LNCAP (cell line): ENCODE measurements around the gene ANKZF1.

Experiments
- CTCF ChIP-seq: fragments of 450-650 bp; IDR thresholded peaks from 2 replicates; pipeline ENCODE4 v1.5.1; 2017; ENCODE audit warnings: mild to moderate bottlenecking

Gene ANKZF1

GRCh38 chr2:219266886-219267285, 37.3 kb downstream of the ANKZF1 start:
- TF ChIP-seq CTCF = no peak

GRCh38 chr2:219268294-219268693, 38.7 kb downstream of the ANKZF1 start:
- no peak for TF ChIP-seq CTCF

- no peak for TF ChIP-seq CTCF
Measured at GRCh38 chr2:219269362-219270054, 39.9 kb downstream of the ANKZF1 start.

- no peak for TF ChIP-seq CTCF
Measured at GRCh38 chr2:219270055-219270372, 40.4 kb downstream of the ANKZF1 start.

- TF ChIP-seq CTCF = no peak
Measured at GRCh38 chr2:219271021-219271420, 41.4 kb downstream of the ANKZF1 start.

- no peak for TF ChIP-seq CTCF
Measured at GRCh38 chr2:219272356-219272755, 42.8 kb downstream of the ANKZF1 start.

- no peak for TF ChIP-seq CTCF
Measured at GRCh38 chr2:219272995-219273394, 43.4 kb downstream of the ANKZF1 start.

GRCh38 chr2:219273937-219274336, 44.3 kb downstream of the ANKZF1 start:
- no peak for TF ChIP-seq CTCF
